Brain microvascular endothelial cell (primary cell): ENCODE measurements around the gene KRT74.

Experiments used
- DNase-seq: peaks from one replicate; pipeline ENCODE4 v3.0.0-alpha.2; 2020
- H3K27ac ChIP-seq: fragments of 250-450 bp; sonication (Bioruptor Pico); 2 replicates; pipeline ENCODE4 v1.5.1; 2020; ENCODE audit warnings: mild to moderate bottlenecking, moderate library complexity
- H3K27me3 ChIP-seq: fragments of 250-450 bp; sonication (Bioruptor Pico); replicated peaks from 2 replicates; pipeline ENCODE4 v1.5.1; 2020; ENCODE audit warnings: mild to moderate bottlenecking
- H3K36me3 ChIP-seq: fragments of 250-450 bp; sonication (Bioruptor Pico); replicated peaks from 2 replicates; pipeline ENCODE4 v1.5.1; 2020; ENCODE audit warnings: mild to moderate bottlenecking
- H3K4me3 ChIP-seq: 2 replicates; pipeline ENCODE4 v1.5.1; 2011; ENCODE audit warnings: low read depth, mild to moderate bottlenecking, control low read depth, low read length, moderate library complexity
- in situ Hi-C: cut with HindIII; loops from 2 replicates; pipeline ENCODE4 v1.10.0; 2017; ENCODE audit warnings: low sequenced_read_pairs, low pct_ligation_motif_present
- TF ChIP-seq, protein P1 (sequence below): IDR thresholded peaks from 2 replicates; pipeline ENCODE4 v1.5.1; 2011; ENCODE audit warnings: low read depth, mild to moderate bottlenecking, moderate library complexity, low read length, control low read depth, inconsistent platforms; ENCODE audit errors: missing control alignments

Gene KRT74

GRCh38 chr12:52616680-52617402 lies 43.2 kb upstream of the KRT74 start:
- Histone ChIP-seq H3K27me3 (peaks cover 2% of the 10 kb centered on the region), H3K27ac (no peak overlapping the region), H3K4me3 (no peak overlapping the region), H3K36me3 (no peaks in the 10 kb centered on the region)
- in situ Hi-C loops = no loop called here
- TF ChIP-seq, protein P1, sequence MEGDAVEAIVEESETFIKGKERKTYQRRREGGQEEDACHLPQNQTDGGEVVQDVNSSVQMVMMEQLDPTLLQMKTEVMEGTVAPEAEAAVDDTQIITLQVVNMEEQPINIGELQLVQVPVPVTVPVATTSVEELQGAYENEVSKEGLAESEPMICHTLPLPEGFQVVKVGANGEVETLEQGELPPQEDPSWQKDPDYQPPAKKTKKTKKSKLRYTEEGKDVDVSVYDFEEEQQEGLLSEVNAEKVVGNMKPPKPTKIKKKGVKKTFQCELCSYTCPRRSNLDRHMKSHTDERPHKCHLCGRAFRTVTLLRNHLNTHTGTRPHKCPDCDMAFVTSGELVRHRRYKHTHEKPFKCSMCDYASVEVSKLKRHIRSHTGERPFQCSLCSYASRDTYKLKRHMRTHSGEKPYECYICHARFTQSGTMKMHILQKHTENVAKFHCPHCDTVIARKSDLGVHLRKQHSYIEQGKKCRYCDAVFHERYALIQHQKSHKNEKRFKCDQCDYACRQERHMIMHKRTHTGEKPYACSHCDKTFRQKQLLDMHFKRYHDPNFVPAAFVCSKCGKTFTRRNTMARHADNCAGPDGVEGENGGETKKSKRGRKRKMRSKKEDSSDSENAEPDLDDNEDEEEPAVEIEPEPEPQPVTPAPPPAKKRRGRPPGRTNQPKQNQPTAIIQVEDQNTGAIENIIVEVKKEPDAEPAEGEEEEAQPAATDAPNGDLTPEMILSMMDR = no peak
- no peak for DNase-seq

GRCh38 chr12:52615912-52616311 lies 42.3 kb upstream of the KRT74 start:
- Histone ChIP-seq H3K36me3 (no peaks in the 10 kb centered on the region), H3K27ac (no peak overlapping the region), H3K4me3 (no peak overlapping the region), H3K27me3 (peaks cover 4% of the 10 kb centered on the region)
- in situ Hi-C loops = no loop called here
- DNase-seq = no peak
- TF ChIP-seq, protein P1 = no peak

GRCh38 chr12:52615208-52615868 lies 41.7 kb upstream of the KRT74 start:
- Histone ChIP-seq H3K36me3 (no peaks in the 10 kb centered on the region), H3K27me3 (peaks cover 4% of the 10 kb centered on the region), H3K4me3 (no peak overlapping the region), H3K27ac (no peak overlapping the region)
- DNase-seq = no peak
- in situ Hi-C loops = no loop called here
- TF ChIP-seq, protein P1 = no peak

- no peak for DNase-seq
- H3K27me3 ChIP-seq = peaks cover 6% of the 10 kb centered on the region
- in situ Hi-C loops = no loop called here
- TF ChIP-seq, protein P1 = no peak
- H3K27ac ChIP-seq = no peak overlapping the region
- H3K4me3 ChIP-seq = no peak overlapping the region
- H3K36me3 ChIP-seq = no peaks in the 10 kb centered on the region
These were observed 41.0 kb upstream of the KRT74 start for GRCh38 chr12:52614381-52615207.

DNA sequence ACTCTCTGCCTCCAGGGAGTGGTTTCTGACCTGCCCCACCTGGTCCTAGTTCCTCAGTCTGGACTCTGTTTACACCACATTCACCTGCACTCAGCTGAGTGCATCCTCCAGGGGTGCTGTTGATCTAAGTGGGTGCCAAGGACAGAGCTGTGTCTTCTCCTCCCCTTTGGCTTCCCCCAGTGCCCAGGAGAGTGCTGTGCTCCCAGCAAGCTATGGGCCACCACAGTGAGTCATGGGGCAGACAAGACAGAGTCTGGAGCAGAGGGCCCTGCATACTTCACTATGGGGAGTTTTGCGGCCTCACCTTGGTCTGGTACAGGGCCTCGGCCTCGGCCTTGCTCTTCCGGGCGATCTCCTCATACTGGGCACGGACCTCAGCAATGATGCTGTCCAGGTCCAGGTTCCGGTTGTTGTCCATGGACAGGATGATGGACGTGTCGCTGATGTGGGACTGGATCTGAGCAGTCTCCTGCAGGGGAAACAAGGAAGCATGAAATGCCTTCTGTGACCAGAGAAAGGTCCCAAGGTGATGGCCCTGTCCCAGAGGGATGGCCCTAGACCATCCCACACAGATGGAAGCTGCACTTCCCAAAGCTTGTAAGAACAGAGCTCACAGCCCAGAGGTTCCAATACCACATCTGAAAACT lies 39.9 kb upstream of the KRT74 start:
- peaks cover 10% of the 10 kb centered on the region for H3K27me3 ChIP-seq
- DNase-seq = no peak
- in situ Hi-C loops = no loop called here
- no peak overlapping the region for H3K27ac ChIP-seq
- no peaks in the 10 kb centered on the region for H3K36me3 ChIP-seq
- TF ChIP-seq, protein P1 = no peak
- no peak overlapping the region for H3K4me3 ChIP-seq
